DND-41 (cell line): ENCODE data around the gene GPC5.

Experiments
- CTCF ChIP-seq: IDR thresholded peaks from 2 replicates; pipeline ENCODE4 v1.5.1; 2012; ENCODE audit warnings: borderline replicate concordance, low read length, moderate library complexity, mild to moderate bottlenecking; ENCODE audit not compliant: poor library complexity, severe bottlenecking; ENCODE audit errors: extremely low read depth
- EZH2 ChIP-seq: IDR thresholded peaks from 3 replicates; pipeline ENCODE4 v1.6.1; 2012; ENCODE audit warnings: borderline replicate concordance, low read depth, mild to moderate bottlenecking, moderate library complexity, low read length, inconsistent platforms; ENCODE audit not compliant: severe bottlenecking

DNA sequence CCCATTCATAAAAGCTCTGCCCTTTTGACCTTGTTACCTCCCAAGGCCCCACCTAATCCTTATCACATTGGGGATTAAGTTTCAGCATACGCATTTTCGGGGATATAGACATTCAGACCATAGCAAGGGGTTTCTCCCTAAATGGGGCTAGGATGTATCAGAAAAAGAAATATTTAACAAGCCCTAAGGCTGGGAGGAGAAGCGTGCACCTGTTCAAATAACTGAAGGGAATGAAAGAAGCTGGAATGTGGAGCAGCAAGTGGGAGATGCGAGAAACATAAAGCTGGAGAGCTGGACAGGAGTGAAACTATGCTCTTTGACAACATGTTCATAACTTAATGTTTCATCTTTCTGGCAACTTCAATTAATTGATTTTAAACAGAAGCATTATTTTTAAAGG, 1016.4 kb downstream of the GPC5 start:
- TF ChIP-seq CTCF: no peak
- TF ChIP-seq EZH2: no peak
